ENCODE data around the gene SCN4A.
A peak's percentile ranks its signal among the peaks of the same experiment; 100 is the strongest.
"Not testable (repeated sequence)": the region's sequence is repeated elsewhere in the genome, so short reads cannot be mapped to it uniquely, and the experiment has no call there.

SCN4A gene

GRCh38 chr17:63984651-63985386 lies 12.1 kb upstream of the SCN4A start:
- peak; percentile 66 for DNase-seq (ENCODE audit: low spot score)

GRCh38 chr17:63984236-63984635 lies 11.5 kb upstream of the SCN4A start:
- DNase-seq (ENCODE audit: low spot score): no peak

DNA sequence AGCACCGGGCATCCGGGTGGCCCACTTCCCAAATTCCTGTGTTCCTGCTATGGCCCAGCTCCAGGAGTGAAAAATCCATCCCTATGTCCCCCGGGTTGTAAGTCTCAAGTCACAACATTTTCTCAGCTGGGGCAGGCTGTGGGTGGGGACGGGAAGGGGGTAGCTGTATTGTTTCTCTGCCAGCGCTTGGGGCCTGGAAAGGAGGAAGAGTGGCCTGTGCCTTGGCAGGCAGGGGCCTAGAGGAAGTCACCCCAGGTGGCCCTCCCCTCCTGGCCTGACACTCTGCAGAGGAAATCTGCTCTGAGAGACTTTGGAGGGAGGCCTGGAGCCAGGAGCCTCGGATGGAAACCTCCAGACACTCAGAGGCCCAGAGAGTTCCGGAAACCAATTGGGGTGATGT lies 10.6 kb upstream of the SCN4A start:
- no peak for DNase-seq (ENCODE audit: low spot score)

DNA sequence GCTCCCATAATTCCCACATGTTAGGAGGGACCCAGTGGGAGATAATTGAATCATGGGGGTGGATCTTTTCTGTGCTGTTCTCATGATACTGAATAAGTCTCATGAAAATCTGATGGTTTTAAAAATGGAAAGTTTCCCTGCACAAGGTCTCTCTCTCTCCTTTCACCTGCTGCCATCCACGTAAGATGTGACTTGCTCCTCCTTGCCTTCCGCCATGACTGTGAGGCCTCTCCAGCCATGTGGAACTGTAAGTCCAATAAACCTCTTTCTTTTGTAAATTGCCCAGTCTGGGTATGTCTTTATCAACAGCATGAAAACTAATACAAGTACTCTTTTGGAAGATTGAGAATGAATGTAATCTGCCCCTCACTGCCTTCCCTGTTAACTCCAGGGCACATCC lies 9.9 kb upstream of the SCN4A start:
- DNase-seq (ENCODE audit: low spot score): not testable (repeated sequence)

- no peak for DNase-seq (ENCODE audit: low spot score)
Observed at GRCh38 chr17:63978272-63979200, 5.8 kb upstream of the SCN4A start.

DNA sequence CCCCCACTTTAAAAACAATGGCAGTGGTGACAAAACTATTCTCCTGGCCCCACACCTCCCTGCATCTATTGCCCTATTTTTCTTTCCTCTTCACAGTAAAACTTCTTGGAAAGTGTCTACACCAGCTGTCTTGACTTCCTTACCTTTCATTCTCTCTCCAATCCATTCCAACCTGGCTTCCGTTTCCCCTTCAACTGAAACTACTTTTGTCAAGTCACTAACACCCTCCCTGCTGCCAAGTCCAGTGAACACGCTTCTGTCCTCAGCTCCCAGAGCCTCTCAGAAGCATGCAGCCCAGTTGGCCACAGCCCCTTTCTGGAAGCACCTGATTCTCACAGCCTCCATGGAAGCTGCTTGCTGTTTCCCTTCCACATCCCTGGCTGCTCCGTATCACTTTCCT lies 4.0 kb upstream of the SCN4A start:
- DNase-seq (ENCODE audit: low spot score): no peak

GRCh38 chr17:63975541-63976092 lies 2.9 kb upstream of the SCN4A start:
- no peak for DNase-seq (ENCODE audit: low spot score)

GRCh38 chr17:63974594-63975192 lies 2.0 kb upstream of the SCN4A start:
- peak; percentile 20 for DNase-seq (ENCODE audit: low spot score)

- no peak for DNase-seq (ENCODE audit: low spot score)
Observed at GRCh38 chr17:63973930-63974593, 1.3 kb upstream of the SCN4A start.

DNA sequence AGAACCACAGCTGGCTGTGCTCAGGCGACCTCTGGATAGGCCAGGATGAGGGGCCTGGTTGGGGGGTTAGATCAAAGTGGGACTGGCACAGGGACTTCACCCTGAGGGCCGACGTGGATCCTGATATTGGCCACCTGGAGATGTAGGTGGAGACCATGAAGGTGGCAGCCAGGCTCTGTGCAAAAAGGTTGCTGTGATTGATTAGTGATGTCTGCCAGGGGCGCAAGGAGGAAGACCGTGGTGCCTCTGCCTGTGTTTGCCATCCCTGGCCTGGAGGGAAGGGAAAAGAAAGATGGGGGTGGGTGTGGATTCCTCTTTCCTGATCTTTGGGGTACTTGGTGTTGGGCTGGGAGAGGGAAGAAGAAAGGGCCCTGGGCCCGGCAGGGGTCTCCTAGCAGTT lies 529 bp upstream of the SCN4A start:
- no peak for DNase-seq (ENCODE audit: low spot score)

- DNase-seq (ENCODE audit: low spot score): no peak
Observed at GRCh38 chr17:63969278-63969677, 3.4 kb downstream of the SCN4A start.

- DNase-seq (ENCODE audit: low spot score): no peak
Observed at GRCh38 chr17:63967953-63968352, 4.8 kb downstream of the SCN4A start.

- no peak for DNase-seq (ENCODE audit: low spot score)
Observed at GRCh38 chr17:63966646-63967264, 6.0 kb downstream of the SCN4A start.

- no peak for DNase-seq (ENCODE audit: low spot score)
Observed at GRCh38 chr17:63963123-63963522, 9.6 kb downstream of the SCN4A start.

DNA sequence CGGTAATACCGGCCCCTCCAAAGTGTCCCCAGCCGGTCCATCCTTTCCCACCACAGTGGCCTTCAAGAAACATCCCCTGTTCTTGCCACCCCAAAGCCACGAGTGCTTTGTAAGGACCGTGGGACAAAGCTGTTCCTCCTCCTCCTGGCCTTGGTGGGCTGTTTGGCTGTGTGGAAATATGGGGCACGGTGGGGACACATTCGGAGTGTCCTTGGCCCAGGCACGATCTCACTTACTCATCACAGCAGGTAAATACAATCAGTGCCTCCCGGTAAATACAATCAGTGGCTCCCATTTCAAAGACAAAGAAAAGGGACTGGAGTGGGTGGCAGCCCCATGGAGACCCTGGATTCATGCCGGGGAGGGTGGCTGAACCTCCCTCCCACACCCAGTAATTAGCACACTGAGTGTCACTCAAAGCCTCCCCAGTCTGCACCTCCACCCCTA lies 10.4 kb downstream of the SCN4A start:
- DNase-seq (ENCODE audit: low spot score): no peak

DNA sequence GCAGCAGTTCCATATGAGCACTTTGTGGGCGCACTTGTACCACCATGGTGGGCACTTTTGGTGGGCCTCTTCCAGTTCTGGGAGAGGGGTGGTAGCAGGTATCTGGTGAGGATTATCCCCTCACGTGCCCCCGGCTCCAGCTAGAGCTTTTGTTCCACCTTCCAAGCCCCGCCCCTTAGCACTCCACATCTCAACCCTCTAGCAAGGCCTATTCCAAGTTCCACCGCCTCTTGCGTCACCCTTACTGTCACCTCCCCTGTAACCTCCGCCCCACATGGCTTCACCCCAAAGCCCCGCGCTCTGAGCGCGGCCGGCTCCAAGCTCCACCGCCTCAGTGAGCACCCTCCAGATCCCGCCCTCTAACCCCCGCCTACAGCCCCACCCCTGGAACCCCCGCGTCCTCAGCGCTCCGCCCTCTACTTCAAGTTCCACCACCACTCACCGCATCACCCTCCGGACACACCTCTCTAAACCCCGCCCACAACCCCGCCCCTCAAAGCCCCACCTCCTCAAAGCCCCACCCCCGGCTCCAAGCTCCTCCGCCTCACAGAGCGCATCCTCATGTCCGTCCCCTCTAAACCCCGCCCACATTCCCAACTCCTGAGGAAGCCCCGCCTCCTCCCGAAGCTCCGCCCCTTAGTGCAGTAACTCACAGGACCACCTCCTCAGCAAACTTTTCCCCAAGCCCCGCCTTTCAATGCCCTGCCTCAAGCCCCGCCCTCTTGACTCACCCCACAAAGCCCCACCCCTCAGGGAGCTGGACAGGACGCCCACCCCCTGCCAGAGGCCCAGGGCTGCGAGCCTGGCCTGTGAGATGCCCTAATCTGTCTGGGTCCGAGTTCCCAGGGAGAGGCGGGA lies 11.1 kb downstream of the SCN4A start:
- DNase-seq (ENCODE audit: low spot score): peak; percentile 91

- DNase-seq (ENCODE audit: low spot score): no peak
Observed at GRCh38 chr17:63960430-63960829, 12.3 kb downstream of the SCN4A start.

DNA sequence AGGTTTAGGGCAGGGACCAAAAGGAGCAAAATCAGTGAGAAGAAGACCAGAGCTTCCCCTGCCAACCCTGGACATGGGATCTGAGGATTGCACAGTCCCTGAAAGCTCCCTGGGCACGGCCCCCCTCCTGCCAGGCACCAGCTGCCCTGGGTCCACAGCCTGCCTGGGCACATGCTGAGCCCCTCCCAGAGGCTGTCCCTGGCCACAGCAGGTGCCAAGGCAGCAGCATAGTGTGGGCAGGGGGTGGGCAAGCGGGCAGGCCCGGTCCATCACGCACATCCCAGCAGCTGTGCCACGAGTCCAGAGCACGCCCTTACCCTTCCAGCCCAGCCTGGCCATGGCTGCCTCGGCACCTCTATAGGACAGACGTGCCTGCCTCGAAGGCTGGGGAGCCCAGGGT lies 12.7 kb downstream of the SCN4A start:
- DNase-seq (ENCODE audit: low spot score): no peak

DNA sequence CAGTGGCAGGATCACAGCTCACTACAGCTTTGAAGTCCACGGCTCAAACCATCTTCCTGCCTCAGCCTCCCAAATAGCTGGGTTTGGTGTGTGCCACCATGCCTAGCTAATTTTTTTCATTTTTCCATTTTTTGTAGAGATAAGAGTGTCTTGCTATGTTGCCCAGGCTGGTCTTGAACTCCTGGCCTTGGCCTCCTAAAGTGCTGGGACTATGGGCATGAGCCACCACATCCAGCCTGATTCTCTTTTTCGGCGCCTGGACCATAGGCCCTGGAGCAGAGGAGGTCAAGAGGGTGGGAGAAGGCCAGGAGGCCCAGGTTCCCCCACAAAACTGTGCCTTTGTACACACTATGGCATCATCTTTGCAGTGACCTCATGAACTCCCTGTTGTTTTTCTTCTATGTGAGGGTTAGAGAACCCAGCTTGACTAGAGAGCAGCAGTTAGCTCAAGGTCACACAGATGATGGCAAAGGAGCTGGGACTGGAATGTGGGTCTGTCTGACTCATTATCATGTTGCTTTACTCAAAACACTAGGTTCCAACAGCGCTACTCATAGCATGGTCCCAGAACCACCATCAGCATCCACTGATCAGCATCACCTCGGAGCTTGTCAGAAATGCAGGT lies 16.3 kb downstream of the SCN4A start:
- no peak for DNase-seq (ENCODE audit: low spot score)

DNA sequence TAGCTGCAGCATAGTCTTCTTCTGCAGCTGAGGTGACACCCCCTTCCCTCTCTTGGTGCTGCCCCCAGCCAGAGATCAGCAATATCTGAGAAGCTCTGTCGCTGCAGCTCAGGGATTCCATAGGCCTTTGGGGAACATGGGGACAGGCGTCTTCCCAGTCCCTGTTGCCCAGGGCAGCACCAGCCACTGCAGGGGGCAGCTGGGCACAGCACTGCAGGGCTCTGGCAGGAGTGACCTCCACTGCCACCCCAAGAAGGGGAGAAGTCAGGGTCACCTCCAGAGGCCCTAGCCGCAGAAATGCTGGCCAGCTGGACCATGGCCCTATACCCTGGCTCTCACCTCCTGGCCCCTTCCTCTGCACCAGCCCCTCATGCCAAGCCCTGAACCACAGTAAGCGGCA lies 16.9 kb downstream of the SCN4A start:
- DNase-seq (ENCODE audit: low spot score): no peak
